EH (cell line): ENCODE results near the gene ATP13A4.

Experiments
- DNase-seq: peaks from one replicate; pipeline ENCODE4 v3.0.0-alpha.2; 2015; ENCODE audit warnings: low read depth

The ATP13A4 gene, protein sequence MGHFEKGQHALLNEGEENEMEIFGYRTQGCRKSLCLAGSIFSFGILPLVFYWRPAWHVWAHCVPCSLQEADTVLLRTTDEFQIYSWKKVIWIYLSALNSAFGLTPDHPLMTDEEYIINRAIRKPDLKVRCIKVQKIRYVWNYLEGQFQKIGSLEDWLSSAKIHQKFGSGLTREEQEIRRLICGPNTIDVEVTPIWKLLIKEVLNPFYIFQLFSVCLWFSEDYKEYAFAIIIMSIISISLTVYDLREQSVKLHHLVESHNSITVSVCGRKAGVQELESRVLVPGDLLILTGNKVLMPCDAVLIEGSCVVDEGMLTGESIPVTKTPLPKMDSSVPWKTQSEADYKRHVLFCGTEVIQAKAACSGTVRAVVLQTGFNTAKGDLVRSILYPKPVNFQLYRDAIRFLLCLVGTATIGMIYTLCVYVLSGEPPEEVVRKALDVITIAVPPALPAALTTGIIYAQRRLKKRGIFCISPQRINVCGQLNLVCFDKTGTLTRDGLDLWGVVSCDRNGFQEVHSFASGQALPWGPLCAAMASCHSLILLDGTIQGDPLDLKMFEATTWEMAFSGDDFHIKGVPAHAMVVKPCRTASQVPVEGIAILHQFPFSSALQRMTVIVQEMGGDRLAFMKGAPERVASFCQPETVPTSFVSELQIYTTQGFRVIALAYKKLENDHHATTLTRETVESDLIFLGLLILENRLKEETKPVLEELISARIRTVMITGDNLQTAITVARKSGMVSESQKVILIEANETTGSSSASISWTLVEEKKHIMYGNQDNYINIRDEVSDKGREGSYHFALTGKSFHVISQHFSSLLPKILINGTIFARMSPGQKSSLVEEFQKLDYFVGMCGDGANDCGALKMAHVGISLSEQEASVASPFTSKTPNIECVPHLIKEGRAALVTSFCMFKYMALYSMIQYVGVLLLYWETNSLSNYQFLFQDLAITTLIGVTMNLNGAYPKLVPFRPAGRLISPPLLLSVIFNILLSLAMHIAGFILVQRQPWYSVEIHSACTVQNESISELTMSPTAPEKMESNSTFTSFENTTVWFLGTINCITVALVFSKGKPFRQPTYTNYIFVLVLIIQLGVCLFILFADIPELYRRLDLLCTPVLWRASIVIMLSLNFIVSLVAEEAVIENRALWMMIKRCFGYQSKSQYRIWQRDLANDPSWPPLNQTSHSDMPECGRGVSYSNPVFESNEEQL

GRCh38 chr3:193554811-193555210, at the start of gene ATP13A4:
Gene ATP13A4, minus strand, starts transcription at chr3:193554895. Its CDS starts 96 bp downstream, at chr3:193554799.
- no peak for DNase-seq

DNA sequence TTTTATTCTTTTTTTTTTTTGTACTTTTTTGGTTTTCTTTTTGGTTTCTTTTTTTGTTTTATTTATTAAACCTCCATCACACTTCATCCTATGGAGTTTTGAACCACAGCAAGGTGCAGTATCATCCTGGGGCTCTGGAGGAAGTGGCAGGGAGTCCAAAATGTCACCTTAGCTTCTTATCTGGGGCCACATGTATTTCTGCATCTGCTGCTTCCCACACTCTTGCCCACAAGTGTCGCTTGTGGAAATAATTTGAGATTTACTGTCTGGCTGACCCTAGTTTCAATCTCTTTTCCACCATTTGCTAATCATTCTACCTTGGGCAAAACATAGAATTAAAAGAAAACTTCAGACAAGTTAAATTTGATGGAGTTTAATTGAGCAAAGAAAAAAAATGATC, 44.7 kb upstream of the ATP13A4 start:
- no peak for DNase-seq

DNA sequence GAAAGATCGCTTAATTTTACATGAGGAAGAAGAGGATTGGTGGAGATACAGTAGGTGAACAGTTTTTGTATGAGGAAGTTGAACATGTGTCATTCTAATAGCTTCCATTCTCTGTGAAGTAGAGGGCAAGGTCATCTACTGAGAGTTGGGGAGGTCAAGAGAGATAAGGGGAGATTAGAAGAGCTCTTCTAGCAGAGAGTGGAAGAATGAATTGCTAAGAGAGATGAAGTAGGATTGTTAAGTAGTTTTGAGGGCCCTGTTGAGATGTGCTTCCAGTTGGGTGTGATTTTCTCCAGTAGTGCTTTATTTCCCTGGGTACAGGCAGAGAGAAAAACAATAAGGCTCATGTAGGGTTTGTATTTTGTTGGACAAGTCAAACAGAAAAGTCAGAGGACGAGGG, 43.5 kb upstream of the ATP13A4 start:
- no peak for DNase-seq

- DNase-seq, result no peak
These were observed 41.3 kb upstream of the ATP13A4 start for GRCh38 chr3:193595939-193596487.

DNA sequence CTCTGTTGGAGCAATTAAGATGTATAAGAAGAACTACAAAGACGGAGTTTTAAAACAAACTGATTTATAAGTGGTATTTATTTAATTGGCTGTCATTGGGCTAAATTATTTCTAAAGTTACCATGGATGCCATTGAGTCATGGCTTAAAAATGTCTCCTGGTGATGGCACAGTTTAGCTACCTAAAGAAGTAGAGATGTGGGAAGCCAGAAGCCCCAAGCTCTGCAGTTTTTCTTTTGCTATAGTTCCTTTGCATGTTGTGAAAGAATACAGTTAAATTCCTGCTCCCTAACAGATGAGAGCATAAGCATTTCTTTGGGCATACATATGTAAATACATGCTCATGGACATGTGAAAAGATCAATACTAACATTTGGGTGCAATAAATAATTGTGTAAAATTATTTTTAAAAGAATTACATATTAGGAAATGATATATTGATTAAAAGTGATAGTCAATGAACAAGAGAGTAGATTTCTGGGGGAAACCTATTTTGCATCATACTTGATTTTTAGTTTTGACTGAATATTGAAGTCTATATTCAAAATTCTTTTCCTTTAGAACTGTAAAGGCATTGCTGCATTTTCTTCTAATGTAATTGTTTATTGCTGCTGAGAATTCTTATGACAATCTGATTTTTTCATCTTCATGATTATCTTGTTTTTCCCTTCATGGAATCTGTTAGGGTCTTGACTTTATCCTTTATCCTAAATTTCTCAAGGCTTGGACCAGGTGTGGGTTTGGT, 40.4 kb upstream of the ATP13A4 start:
- DNase-seq, result peak; percentile 46

DNA sequence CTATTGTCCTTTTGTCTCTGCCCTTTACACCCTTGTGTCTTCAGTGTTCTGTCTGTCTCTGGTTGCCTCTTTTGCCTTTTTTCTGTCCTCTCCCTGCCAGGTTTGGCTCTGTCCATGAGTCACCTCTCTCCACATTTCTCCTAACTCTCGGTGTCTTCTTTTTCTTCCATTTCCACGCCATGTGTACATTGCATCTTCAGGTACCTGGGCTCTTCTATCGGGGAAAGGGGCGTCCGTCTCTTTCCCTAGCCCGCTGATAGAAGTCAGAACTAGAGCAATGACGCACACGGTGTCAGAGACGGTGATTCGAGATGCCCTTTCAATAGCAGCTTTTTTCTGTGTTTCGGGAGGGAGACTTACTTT, 39.0 kb upstream of the ATP13A4 start:
- peak; percentile 48 for DNase-seq

GRCh38 chr3:193592841-193593667, 38.4 kb upstream of the ATP13A4 start, which contains the start of gene OPA1:
Gene OPA1, plus strand, starts transcription at chr3:193593208. Its CDS starts 170 bp downstream, at chr3:193593378.
- DNase-seq, result peak; percentile 99

DNA sequence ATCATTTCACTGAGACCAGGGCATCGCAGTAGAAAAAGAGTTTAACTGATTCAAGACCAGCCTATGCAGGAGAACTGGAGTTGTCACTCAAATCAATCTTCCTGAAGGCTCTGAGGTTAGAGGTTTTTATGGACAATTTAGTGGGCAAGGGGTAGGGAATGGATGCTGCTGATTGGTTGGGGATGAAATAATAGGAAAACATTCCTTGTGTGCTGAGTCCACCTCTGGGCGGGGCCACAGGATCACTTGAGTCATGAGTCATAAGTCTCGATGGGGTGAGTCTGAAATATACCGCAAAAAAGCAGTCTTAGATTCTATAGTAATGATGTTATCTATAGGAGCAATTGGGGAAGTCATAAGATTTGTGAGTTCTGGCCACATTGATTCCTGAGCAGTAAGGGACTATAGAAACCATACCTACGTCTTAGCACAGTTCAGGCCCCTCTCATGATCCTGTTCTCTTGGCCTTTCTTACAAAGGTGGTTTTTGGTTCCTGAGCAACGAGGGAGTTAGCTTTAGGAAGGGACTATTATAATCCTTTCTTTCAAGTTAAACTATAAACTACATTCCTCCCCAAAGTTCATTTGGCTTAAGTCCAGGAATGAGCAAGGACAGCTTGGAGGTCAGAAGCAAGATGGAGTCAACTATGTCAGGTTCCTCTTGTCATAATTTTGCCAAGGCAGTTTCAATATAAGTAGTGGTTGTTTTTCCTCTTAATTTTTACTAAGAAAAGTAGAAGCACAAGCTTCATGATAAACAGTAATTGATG, 35.6 kb upstream of the ATP13A4 start:
- peak; percentile 73 for DNase-seq

DNA sequence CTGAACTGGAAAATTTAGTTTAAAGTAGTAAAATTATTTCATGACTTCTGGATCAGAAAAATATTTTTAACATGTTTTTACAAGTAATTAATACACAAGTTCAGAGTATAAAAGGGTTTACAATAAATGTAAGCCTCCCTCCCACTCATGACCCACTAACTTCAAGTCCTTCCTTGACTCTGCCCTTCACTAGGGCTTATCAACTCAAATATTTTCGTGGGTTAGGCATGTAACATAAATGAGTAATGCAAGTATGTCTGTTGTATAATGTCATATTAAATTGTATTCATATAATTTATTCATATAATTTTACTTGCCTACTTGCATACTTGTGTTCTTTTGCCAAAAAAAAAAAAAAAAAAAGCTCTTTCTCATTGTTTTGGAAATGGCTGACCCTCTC, 34.9 kb upstream of the ATP13A4 start:
- DNase-seq, result no peak

- DNase-seq, result no peak
These were observed 34.4 kb upstream of the ATP13A4 start for GRCh38 chr3:193589129-193589528.

- no peak for DNase-seq
These were observed 31.8 kb upstream of the ATP13A4 start for GRCh38 chr3:193586526-193586925.

DNA sequence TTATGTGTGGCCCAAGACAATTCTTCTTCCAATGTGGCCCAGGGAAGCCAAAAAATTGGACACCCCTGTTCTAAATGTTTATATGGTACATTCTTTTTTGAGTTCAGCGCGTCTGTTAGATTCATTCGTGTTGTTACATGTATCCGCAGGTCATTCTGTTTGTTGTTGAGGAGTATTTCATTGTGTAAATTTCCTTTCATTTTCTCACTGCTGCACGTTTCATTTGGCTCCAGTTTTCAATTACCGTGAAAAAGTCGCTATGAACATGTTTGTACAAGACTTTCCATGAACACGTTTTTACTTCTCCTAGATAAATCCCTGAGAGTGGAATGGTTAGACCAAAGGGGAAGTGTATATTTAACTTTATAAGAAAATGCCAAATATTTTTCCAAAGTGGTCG, 30.8 kb upstream of the ATP13A4 start:
- no peak for DNase-seq

DNA sequence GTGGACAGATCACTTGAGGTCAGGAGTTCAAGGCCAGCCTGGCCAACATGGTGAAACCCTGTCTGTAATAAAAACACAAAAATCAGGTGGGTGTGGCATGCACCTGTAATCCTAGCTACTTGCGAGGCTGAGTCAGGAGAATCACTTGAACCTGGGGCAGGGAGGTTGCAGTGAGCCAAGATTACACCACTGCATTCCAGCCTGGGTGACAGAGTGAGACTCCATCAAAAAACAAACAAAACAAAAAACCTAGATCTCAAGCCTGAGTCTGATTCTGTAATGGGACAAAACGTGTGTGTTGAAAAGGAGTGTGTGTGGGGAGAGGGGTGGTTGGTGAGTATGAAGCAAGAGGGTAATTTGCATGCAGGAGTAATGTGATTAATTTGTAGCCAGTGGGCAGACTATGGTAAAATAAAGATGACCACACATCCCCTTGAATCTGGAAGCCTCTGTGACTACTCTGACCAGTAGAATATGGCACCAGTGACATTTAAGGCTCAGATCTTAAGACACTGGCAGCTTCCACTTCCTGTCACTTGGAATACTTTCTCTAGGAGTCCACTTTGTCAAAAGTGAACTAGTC, 19.9 kb upstream of the ATP13A4 start:
- no peak for DNase-seq

- peak; percentile 6 for DNase-seq
These were observed 18.9 kb upstream of the ATP13A4 start for GRCh38 chr3:193573403-193574191.

DNA sequence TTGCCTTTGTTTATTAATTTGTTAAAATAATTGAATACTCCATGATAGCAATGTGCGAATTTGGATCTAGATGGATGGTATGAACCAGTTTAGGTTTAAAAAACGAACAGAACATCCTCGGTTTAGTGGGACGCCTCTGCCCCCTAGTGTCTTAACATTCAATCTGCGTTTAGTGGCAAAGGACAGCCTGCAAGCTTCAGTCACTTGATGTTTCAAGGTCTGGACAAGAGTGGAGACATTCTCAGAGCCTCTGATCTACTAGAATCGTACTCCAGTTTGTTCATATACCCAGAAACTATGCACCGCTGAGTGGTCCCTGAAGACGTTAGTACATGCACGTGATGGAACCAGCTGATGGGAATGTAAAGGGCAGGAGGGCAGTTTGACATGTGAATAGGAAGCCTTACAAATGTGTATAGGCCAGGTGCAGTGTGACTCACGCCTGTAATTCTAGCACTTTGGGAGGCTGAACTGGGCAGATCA, 17.8 kb upstream of the ATP13A4 start:
- DNase-seq, result peak; percentile 69

DNA sequence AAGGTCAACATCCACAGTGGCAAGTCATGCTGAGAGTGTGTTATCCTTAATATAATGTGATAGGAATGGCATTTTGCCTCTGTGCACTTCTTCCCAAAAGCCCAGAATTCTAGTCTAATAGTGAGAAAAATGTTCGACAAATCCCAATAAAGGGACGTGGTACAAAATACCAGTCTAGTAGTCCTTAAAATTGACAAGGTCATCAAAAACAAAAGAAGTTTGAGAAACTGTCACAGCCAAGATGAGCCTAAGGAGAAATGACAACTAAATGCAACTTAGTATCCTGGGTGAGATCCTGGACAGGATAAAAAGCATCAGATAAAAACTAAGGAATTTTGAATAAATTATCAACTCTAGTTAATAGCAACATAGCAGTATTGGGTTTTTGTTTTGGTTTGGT, 14.4 kb upstream of the ATP13A4 start:
- no peak for DNase-seq

DNA sequence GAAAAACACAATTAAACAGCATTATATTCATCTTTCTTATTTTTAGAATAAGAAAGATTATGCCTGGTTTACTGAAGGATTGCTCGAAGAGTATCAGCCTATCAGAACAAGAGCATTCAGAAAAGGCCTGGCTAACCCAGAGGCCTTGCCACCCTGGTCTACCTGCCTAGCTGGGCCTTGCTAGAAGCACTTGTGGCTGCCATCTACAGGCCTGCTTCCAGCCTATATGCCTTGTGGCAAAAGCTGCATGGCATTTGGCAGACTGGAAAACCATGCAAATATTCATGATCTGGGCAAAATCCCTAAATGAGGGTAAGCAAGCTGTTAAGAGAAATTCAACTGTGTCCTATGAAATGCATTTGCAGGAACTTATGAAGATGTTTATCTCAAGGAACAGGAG, 9.3 kb upstream of the ATP13A4 start:
- DNase-seq, result no peak

DNA sequence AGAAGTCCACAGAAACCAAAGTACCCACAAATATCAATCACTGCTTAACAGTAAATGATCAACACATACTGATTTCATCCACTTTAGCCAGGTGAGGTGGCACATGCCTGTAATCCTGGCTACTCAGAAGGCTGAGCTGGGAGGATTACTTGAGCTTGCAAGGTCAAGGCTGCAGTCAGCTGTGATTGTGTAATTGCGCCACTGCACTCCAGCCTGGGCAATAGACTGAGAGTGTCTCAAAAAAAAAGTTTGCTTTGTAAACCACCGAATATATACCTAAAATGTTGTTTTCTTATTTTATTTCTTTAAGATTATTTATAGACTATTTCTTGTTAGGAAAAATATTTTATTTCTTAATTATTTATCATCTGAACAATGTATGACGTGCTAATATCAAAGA, 8.7 kb upstream of the ATP13A4 start:
- DNase-seq, result no peak
